Activated T-cell treated with anti-CD3 and anti-CD28 coated beads, Interleukin-2, amount 50 U/mL, for 24 hours (primary cell): ENCODE data around the gene SLC52A3.

Source experiments
- DNase-seq: peaks from one replicate; pipeline ENCODE4 v3.0.0-alpha.2; 2020
- H3K27ac Mint-ChIP-seq: 2 replicates; pipeline ENCODE4 v1.8.0; 2020; ENCODE audit warnings: mild to moderate bottlenecking, mixed read lengths
- H3K27me3 Mint-ChIP-seq: 2 replicates; pipeline ENCODE4 v1.8.0; 2020; ENCODE audit warnings: mixed read lengths
- H3K36me3 Mint-ChIP-seq: 2 replicates; pipeline ENCODE4 v1.8.0; 2020; ENCODE audit warnings: low read depth, mixed read lengths
- H3K4me1 Mint-ChIP-seq: 2 replicates; pipeline ENCODE4 v1.8.0; 2020; ENCODE audit warnings: low read depth, mixed read lengths
- H3K4me3 Mint-ChIP-seq: 2 replicates; pipeline ENCODE4 v1.8.0; 2020; ENCODE audit warnings: mild to moderate bottlenecking, moderate library complexity, mixed read lengths
- H3K9me3 Mint-ChIP-seq: 2 replicates; pipeline ENCODE4 v1.8.0; 2020; ENCODE audit warnings: mixed read lengths

Gene SLC52A3

GRCh38 chr20:753897-754635 lies 14.2 kb downstream of the SLC52A3 start:
- Mint-ChIP-seq H3K27ac (no peak overlapping the region), H3K9me3 (no peaks in the 10 kb centered on the region), H3K36me3 (no peaks in the 10 kb centered on the region), H3K4me3 (no peak overlapping the region), H3K27me3 (peaks cover 24% of the 10 kb centered on the region), H3K4me1 (peaks cover 5% of the 10 kb centered on the region)
- no peak for DNase-seq

GRCh38 chr20:753136-753535 lies 15.2 kb downstream of the SLC52A3 start:
- Mint-ChIP-seq H3K36me3 (no peaks in the 10 kb centered on the region), H3K27me3 (peaks cover 18% of the 10 kb centered on the region), H3K9me3 (no peaks in the 10 kb centered on the region), H3K4me1 (peaks cover 5% of the 10 kb centered on the region), H3K4me3 (no peak overlapping the region), H3K27ac (no peak overlapping the region)
- no peak for DNase-seq

GRCh38 chr20:752291-752690 lies 16.0 kb downstream of the SLC52A3 start:
- no peak overlapping the region for H3K27ac Mint-ChIP-seq
- H3K9me3 Mint-ChIP-seq = no peaks in the 10 kb centered on the region
- no peaks in the 10 kb centered on the region for H3K36me3 Mint-ChIP-seq
- peaks cover 16% of the 10 kb centered on the region for H3K27me3 Mint-ChIP-seq
- H3K4me3 Mint-ChIP-seq = no peak overlapping the region
- no peak for DNase-seq
- peaks cover 5% of the 10 kb centered on the region for H3K4me1 Mint-ChIP-seq

DNA sequence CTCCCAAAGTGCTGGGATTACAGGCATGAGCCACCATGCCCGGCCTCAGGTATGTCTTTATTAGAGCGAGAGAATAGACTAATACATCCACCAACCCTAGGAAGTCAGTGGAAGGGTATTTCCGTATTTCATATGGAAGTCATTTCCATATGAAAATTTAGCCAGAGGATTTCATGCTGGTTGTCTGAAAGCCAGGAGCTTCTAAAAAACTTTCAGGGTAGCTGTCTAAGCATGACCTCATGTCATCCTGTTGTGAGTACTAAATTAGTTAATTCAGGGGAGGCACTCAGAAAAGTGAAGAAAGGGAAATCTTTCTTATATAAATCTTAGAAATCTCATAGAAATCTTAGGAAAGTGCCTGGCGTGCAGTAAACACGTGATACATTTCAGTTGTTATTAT lies 16.5 kb downstream of the SLC52A3 start:
- DNase-seq = no peak
- H3K27ac Mint-ChIP-seq = no peak overlapping the region
- no peaks in the 10 kb centered on the region for H3K36me3 Mint-ChIP-seq
- H3K27me3 Mint-ChIP-seq = peaks cover 16% of the 10 kb centered on the region
- H3K4me3 Mint-ChIP-seq = no peak overlapping the region
- H3K9me3 Mint-ChIP-seq = no peaks in the 10 kb centered on the region
- H3K4me1 Mint-ChIP-seq = peaks cover 5% of the 10 kb centered on the region

DNA sequence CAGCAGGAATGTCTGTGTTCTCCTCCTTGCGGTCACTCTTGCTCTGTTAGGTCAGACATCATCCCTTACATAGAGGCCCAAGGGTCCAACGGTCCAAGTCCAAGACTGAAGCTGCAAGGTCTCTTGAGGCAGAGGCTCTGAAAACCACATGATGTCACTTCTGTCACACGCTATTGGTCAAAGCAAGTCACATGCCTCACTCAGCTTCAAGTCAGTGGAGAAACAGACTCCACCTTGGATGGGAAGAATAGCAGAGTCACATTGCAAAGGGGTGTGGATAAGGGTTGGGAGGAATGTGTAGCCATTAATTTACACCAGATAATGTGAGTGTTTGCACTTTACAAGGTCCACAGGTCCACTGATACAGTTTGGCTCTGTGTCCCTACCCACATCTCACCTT lies 17.5 kb downstream of the SLC52A3 start:
- no peak for DNase-seq
- Mint-ChIP-seq H3K4me3 (no peak overlapping the region), H3K9me3 (peaks cover 4% of the 10 kb centered on the region), H3K27me3 (peaks cover 11% of the 10 kb centered on the region), H3K4me1 (peaks cover 5% of the 10 kb centered on the region), H3K36me3 (no peaks in the 10 kb centered on the region), H3K27ac (no peak overlapping the region)

DNA sequence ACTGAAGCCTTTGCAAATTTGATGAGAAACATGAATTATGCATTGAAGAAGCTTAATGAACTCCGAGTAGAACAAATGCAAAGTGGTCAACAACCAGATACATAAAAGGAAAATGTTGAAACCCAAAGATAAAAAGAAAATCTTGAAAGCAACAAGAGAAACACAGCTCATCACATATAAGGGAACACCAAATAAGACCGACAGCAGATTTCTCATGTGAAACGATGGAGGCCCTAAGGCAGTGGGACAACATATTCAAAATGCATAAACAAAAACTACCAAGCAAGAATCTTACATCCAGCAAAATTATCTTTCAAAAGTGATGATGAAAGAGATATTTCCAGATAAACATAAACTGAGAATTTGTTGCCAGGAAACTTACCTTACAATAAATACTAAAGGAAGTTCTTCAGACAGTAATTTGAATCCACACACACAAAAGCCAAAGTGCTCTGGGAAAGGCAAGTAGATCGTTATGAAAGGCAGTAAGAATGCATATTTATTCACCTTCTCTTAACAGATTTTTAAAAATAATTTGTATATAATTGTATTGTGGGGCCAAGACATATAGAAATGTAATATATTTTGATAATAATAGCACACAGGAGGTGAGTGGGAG lies 22.5 kb downstream of the SLC52A3 start:
- peaks cover 16% of the 10 kb centered on the region for H3K9me3 Mint-ChIP-seq
- no peak overlapping the region for H3K27ac Mint-ChIP-seq
- DNase-seq = no peak
- H3K27me3 Mint-ChIP-seq = peaks cover 36% of the 10 kb centered on the region
- H3K4me3 Mint-ChIP-seq = no peak overlapping the region
- H3K4me1 Mint-ChIP-seq = no peaks in the 10 kb centered on the region
- peaks cover 2% of the 10 kb centered on the region for H3K36me3 Mint-ChIP-seq

DNA sequence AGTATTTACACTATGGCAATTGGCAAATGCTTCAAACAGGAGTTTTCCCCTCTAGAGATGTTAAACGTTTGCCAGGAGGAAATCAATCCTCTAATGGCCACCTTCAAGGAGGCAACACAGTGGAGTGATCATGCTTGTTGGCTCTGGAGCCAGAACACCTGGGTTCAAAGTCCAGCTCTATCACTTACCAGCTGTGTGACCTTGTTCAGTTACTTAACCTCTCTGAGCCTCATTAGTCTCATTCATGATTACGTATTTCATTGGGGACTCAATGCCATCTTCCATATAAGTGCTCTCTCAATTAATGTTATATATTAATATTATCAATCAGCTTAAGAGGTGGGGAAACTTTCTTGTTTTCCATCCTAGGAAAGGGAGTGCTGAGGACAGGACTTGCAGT lies 26.1 kb downstream of the SLC52A3 start:
- H3K36me3 Mint-ChIP-seq = peaks cover 2% of the 10 kb centered on the region
- H3K4me1 Mint-ChIP-seq = no peaks in the 10 kb centered on the region
- DNase-seq = no peak
- peaks cover 16% of the 10 kb centered on the region for H3K9me3 Mint-ChIP-seq
- no peak overlapping the region for H3K27ac Mint-ChIP-seq
- H3K4me3 Mint-ChIP-seq = no peak overlapping the region
- H3K27me3 Mint-ChIP-seq = peaks cover 45% of the 10 kb centered on the region

DNA sequence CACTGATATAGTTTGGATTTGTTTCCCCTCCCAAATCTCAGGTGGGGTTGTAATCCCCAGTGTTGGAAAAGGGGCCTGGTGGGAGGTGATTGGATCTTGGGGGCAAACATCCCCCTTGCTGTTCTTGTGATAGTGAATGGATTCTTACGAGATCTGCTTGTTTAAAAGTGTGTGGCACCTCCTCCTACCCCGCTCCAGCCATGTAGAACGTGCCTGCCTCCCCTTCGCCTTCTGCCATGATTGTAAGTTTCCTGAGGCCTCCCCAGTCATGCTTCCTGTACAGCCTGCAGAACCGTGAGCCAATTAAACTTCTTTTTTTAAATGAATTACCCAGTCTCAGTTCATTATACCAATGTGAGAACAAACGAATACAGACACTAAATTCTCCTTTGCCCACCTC lies 26.7 kb downstream of the SLC52A3 start:
- peaks cover 16% of the 10 kb centered on the region for H3K9me3 Mint-ChIP-seq

GRCh38 chr20:740162-740561 lies 28.1 kb downstream of the SLC52A3 start:
- H3K27me3 Mint-ChIP-seq = peaks cover 45% of the 10 kb centered on the region
- peaks cover 6% of the 10 kb centered on the region for H3K9me3 Mint-ChIP-seq
- H3K4me3 Mint-ChIP-seq = no peak overlapping the region
- H3K36me3 Mint-ChIP-seq = peaks cover 2% of the 10 kb centered on the region
- H3K4me1 Mint-ChIP-seq = no peaks in the 10 kb centered on the region
- H3K27ac Mint-ChIP-seq = no peak overlapping the region
- DNase-seq = no peak

More for the DNA sequence above, 26.7 kb downstream of the SLC52A3 start:
- Mint-ChIP-seq H3K27me3 (peaks cover 45% of the 10 kb centered on the region), H3K4me1 (no peaks in the 10 kb centered on the region), H3K27ac (no peak overlapping the region), H3K4me3 (no peak overlapping the region), H3K36me3 (peaks cover 2% of the 10 kb centered on the region)
- no peak for DNase-seq

DNA sequence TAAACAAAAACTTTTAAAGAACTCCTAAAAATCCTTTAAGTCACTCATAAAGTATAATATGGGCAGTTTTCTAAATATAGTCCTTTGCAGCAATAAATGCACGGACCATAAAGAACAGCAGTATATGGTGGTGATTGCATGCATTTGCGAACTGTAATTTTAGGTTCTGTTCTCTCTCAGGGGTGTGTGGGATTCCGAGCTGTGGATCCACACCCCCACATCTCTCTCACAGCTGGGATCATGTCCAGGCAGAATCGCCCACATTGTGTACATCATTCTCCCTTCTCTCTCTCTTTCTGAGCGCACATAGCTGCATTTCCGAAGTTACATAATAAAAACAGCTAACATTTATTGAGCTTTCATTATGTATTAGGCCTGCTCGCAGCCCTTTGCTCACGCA lies 28.6 kb downstream of the SLC52A3 start:
- H3K27ac Mint-ChIP-seq = no peak overlapping the region
- H3K27me3 Mint-ChIP-seq = peaks cover 44% of the 10 kb centered on the region
- no peak overlapping the region for H3K4me3 Mint-ChIP-seq
- H3K9me3 Mint-ChIP-seq = peaks cover 3% of the 10 kb centered on the region
- no peak for DNase-seq
- peaks cover 2% of the 10 kb centered on the region for H3K36me3 Mint-ChIP-seq
- H3K4me1 Mint-ChIP-seq = no peaks in the 10 kb centered on the region

- Mint-ChIP-seq H3K27me3 (peaks cover 42% of the 10 kb centered on the region), H3K4me1 (no peaks in the 10 kb centered on the region), H3K36me3 (no peaks in the 10 kb centered on the region)
Observed at GRCh38 chr20:733861-734260, 34.4 kb downstream of the SLC52A3 start.

GRCh38 chr20:732727-733126 lies 35.6 kb downstream of the SLC52A3 start:
- peaks cover 40% of the 10 kb centered on the region for H3K27me3 Mint-ChIP-seq

More at GRCh38 chr20:733861-734260, 34.4 kb downstream of the SLC52A3 start:
- H3K27ac Mint-ChIP-seq = no peak overlapping the region
- no peak for DNase-seq
- no peak overlapping the region for H3K4me3 Mint-ChIP-seq
- H3K9me3 Mint-ChIP-seq = no peaks in the 10 kb centered on the region

DNA sequence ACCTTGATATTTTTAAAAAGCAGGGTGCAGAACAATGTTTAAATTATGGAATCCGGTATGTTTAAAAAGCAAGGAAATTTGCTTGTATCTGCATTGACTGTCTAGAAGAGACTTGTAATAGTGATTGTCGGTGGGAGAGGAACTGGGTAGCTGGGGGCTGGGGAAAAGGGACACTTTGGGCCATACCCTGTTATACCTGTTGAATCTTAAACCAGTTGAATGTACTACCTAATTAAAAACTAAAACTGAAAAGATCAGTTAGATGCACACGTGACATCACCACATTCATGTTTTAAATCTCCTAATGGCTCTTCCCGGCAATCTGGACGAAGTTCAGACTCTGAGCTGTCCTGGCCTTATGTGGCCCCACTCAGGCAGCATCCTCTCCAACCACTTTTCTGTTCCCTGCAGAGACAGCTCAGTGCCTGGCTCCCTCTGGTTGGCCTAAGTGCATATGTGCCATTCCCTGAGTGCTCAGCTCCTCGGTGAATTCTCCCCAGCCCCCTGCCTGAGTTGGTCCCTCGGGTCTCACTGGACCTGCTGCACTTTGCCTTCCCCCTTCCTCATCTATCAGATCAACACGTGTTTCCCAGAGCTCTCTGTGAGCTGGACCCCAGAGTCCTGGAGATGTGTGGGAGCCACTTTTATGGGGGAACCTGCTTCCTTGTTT lies 36.3 kb downstream of the SLC52A3 start:
- no peak overlapping the region for H3K4me3 Mint-ChIP-seq
- no peaks in the 10 kb centered on the region for H3K36me3 Mint-ChIP-seq
- H3K4me1 Mint-ChIP-seq = peaks cover 3% of the 10 kb centered on the region
- peaks cover 43% of the 10 kb centered on the region for H3K27me3 Mint-ChIP-seq
- no peak overlapping the region for H3K27ac Mint-ChIP-seq
- DNase-seq = no peak
- H3K9me3 Mint-ChIP-seq = no peaks in the 10 kb centered on the region

More at GRCh38 chr20:732727-733126, 35.6 kb downstream of the SLC52A3 start:
- no peak overlapping the region for H3K4me3 Mint-ChIP-seq
- H3K4me1 Mint-ChIP-seq = peaks cover 3% of the 10 kb centered on the region
- DNase-seq = no peak
- H3K27ac Mint-ChIP-seq = no peak overlapping the region
- no peaks in the 10 kb centered on the region for H3K36me3 Mint-ChIP-seq
- no peaks in the 10 kb centered on the region for H3K9me3 Mint-ChIP-seq

DNA sequence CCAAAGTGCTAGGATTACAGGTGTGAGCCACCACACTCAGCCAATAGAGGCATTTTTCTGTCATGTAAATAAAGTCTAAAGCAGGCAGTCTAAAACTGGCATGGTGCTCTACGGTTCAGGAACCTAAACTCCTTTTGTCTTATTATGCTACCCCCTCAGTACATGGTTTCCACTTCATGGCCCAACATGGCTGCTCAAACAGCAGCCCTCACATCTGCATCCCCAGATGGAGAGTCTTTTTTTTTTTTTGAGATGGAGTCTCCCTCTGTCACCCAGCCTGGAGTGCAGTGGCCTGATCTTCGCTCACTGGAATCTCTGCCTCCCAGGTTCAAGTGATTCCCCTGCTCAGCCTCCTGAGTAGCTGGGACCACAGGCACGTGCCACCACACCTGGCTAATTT lies 38.3 kb downstream of the SLC52A3 start:
- no peak for DNase-seq
- H3K4me3 Mint-ChIP-seq = no peak overlapping the region
- H3K27ac Mint-ChIP-seq = no peak overlapping the region
- H3K9me3 Mint-ChIP-seq = no peaks in the 10 kb centered on the region
- peaks cover 63% of the 10 kb centered on the region for H3K27me3 Mint-ChIP-seq
- peaks cover 3% of the 10 kb centered on the region for H3K4me1 Mint-ChIP-seq
- H3K36me3 Mint-ChIP-seq = no peaks in the 10 kb centered on the region
